ENCODE measurements around the gene SRRM2.
A peak's percentile ranks its signal among the peaks of the same experiment; 100 is the strongest.

SRRM2 gene

GRCh38 chr16:2783581-2784357 lies 31.3 kb downstream of the SRRM2 start:
- Histone ChIP-seq H3K27ac (ENCODE audit: insufficient read depth in 1 of 2, low read depth in 1 of 2, low read length in 2 of 2, poor library complexity in 1 of 2, severe bottlenecking in 2 of 2) (no peak overlapping the region), H3K9me3 (ENCODE audit: control extremely low read depth in 1 of 5, control insufficient read depth in 4 of 5, insufficient read depth in 2 of 5, low read depth in 1 of 5, low read length in 4 of 5) (no peaks in the 10 kb centered on the region), H3K4me3 (ENCODE audit: control insufficient read depth in 1 of 7, extremely low read depth in 1 of 7, insufficient read depth in 4 of 7, low read depth in 2 of 7, low read length in 6 of 7) (no peak overlapping the region), H3K27me3 (replicated peaks in 2 of 5; ENCODE audit: control insufficient read depth in 4 of 5, insufficient read depth in 5 of 5, low read length in 4 of 5) (peaks cover 0 to 45% (median 20%) of the 10 kb centered on the region in 5 experiments), H3K4me1 (ENCODE audit: control extremely low read depth in 1 of 4, control insufficient read depth in 4 of 4, insufficient read depth in 4 of 4, low read length in 3 of 4) (peaks cover 0 to 20% (median 11%) of the 10 kb centered on the region in 4 experiments), H3K36me3 (ENCODE audit: control insufficient read depth in 4 of 4, insufficient read depth in 4 of 4, low read length in 3 of 4) (peaks cover 0 to 4% (median 0%) of the 10 kb centered on the region in 4 experiments)
- ChIA-PET POLR2A (no interaction called here), CTCF (interaction anchor here (0.9 to 1.5 kb wide), 5 partner anchors 8 to 143 kb away, joined by 3 to 4 read pairs (median 4); no protein-coding TSS in a partner anchor)
- DNase-seq: no peak
- WGBS (ENCODE audit: insufficient coverage): 97% methylated on average over 13 of the region's 15 CpGs

- Histone ChIP-seq H3K9me3 (ENCODE audit: control extremely low read depth in 1 of 5, control insufficient read depth in 4 of 5, insufficient read depth in 2 of 5, low read depth in 1 of 5, low read length in 4 of 5) (no peaks in the 10 kb centered on the region), H3K4me3 (ENCODE audit: control insufficient read depth in 1 of 7, extremely low read depth in 1 of 7, insufficient read depth in 4 of 7, low read depth in 2 of 7, low read length in 6 of 7) (peak overlapping the region in 3 of 7 experiments; percentile 55 to 66 (median 60)), H3K27me3 (replicated peaks in 2 of 5; ENCODE audit: control insufficient read depth in 4 of 5, insufficient read depth in 5 of 5, low read length in 4 of 5) (peaks cover 0 to 50% (median 23%) of the 10 kb centered on the region in 5 experiments), H3K4me1 (ENCODE audit: control extremely low read depth in 1 of 4, control insufficient read depth in 4 of 4, insufficient read depth in 4 of 4, low read length in 3 of 4) (peaks cover 0 to 14% (median 10%) of the 10 kb centered on the region in 4 experiments), H3K27ac (ENCODE audit: insufficient read depth in 1 of 2, low read depth in 1 of 2, low read length in 2 of 2, poor library complexity in 1 of 2, severe bottlenecking in 2 of 2) (no peak overlapping the region), H3K36me3 (ENCODE audit: control insufficient read depth in 4 of 4, insufficient read depth in 4 of 4, low read length in 3 of 4) (no peaks in the 10 kb centered on the region)
- no peak for DNase-seq
- WGBS (ENCODE audit: insufficient coverage): 50% methylated on average over 6 of the region's 15 CpGs
- ChIA-PET POLR2A (interaction anchor here (0.9 kb wide), 1 partner anchor 13 kb away, joined by 3 read pairs; no protein-coding TSS in a partner anchor), CTCF (interaction anchor here (1.1 to 1.5 kb wide), 5 partner anchors 8 to 142 kb away, joined by 3 to 4 read pairs (median 4); no protein-coding TSS in a partner anchor)
Measured at GRCh38 chr16:2784358-2785100, 32.1 kb downstream of the SRRM2 start.

GRCh38 chr16:2785101-2785991 lies 32.9 kb downstream of the SRRM2 start:
- Histone ChIP-seq H3K27ac (ENCODE audit: insufficient read depth in 1 of 2, low read depth in 1 of 2, low read length in 2 of 2, poor library complexity in 1 of 2, severe bottlenecking in 2 of 2) (no peak overlapping the region), H3K36me3 (ENCODE audit: control insufficient read depth in 4 of 4, insufficient read depth in 4 of 4, low read length in 3 of 4) (no peaks in the 10 kb centered on the region), H3K27me3 (replicated peaks in 2 of 5; ENCODE audit: control insufficient read depth in 4 of 5, insufficient read depth in 5 of 5, low read length in 4 of 5) (peaks cover 0 to 54% (median 23%) of the 10 kb centered on the region in 5 experiments), H3K4me1 (ENCODE audit: control extremely low read depth in 1 of 4, control insufficient read depth in 4 of 4, insufficient read depth in 4 of 4, low read length in 3 of 4) (peaks cover 0 to 14% (median 10%) of the 10 kb centered on the region in 4 experiments), H3K4me3 (ENCODE audit: control insufficient read depth in 1 of 7, extremely low read depth in 1 of 7, insufficient read depth in 4 of 7, low read depth in 2 of 7, low read length in 6 of 7) (peak overlapping the region in 5 of 7 experiments; percentile 26 to 66 (median 55)), H3K9me3 (ENCODE audit: control extremely low read depth in 1 of 5, control insufficient read depth in 4 of 5, insufficient read depth in 2 of 5, low read depth in 1 of 5, low read length in 4 of 5) (no peaks in the 10 kb centered on the region)
- peak in 2 of 3 donors; percentile 46 to 50 for DNase-seq
- POLR2A ChIA-PET: interaction anchor here (0.9 kb wide), 1 partner anchor 14 kb away, joined by 3 read pairs; no protein-coding TSS in a partner anchor
- 14% methylated on average over 58 of the region's 79 CpGs for WGBS (ENCODE audit: insufficient coverage)
- CTCF ChIA-PET: interaction anchor here (1.1 to 1.4 kb wide), 2 partner anchors 12 to 53 kb away, joined by 3 read pairs; no protein-coding TSS in a partner anchor

- no peak for DNase-seq
- WGBS (ENCODE audit: insufficient coverage): 56% methylated on average over 11 of the region's 15 CpGs
- Histone ChIP-seq H3K9me3 (ENCODE audit: control extremely low read depth in 1 of 5, control insufficient read depth in 4 of 5, insufficient read depth in 2 of 5, low read depth in 1 of 5, low read length in 4 of 5) (no peaks in the 10 kb centered on the region), H3K27ac (ENCODE audit: insufficient read depth in 1 of 2, low read depth in 1 of 2, low read length in 2 of 2, poor library complexity in 1 of 2, severe bottlenecking in 2 of 2) (no peak overlapping the region), H3K4me3 (ENCODE audit: control insufficient read depth in 1 of 7, extremely low read depth in 1 of 7, insufficient read depth in 4 of 7, low read depth in 2 of 7, low read length in 6 of 7) (no peak overlapping the region), H3K4me1 (ENCODE audit: control extremely low read depth in 1 of 4, control insufficient read depth in 4 of 4, insufficient read depth in 4 of 4, low read length in 3 of 4) (peaks cover 0 to 14% (median 10%) of the 10 kb centered on the region in 4 experiments), H3K36me3 (ENCODE audit: control insufficient read depth in 4 of 4, insufficient read depth in 4 of 4, low read length in 3 of 4) (no peaks in the 10 kb centered on the region), H3K27me3 (replicated peaks in 2 of 5; ENCODE audit: control insufficient read depth in 4 of 5, insufficient read depth in 5 of 5, low read length in 4 of 5) (peaks cover 0 to 63% (median 25%) of the 10 kb centered on the region in 5 experiments)
- CTCF ChIA-PET: no interaction called here
- POLR2A ChIA-PET: no interaction called here
Measured at GRCh38 chr16:2786061-2786825, 33.8 kb downstream of the SRRM2 start.

DNA sequence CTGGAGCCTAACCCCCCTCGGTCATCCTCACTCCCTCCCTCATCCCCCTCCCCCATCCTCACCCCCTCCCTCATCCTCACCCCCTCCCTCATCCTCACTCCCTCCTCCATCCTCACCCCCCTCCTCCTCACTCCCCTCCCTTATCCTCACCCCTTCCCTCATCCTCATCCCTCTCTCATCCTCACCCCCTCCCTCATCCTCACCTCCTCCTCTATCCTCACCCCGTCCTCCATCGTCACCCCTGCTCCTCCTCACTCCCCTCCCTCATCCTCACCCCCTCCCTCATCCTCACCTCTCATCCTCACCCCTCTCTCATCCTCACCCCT lies 34.4 kb downstream of the SRRM2 start:
- POLR2A ChIA-PET: no interaction called here
- no peak overlapping the region for H3K27ac ChIP-seq (ENCODE audit: insufficient read depth in 1 of 2, low read depth in 1 of 2, low read length in 2 of 2, poor library complexity in 1 of 2, severe bottlenecking in 2 of 2)
- no peaks in the 10 kb centered on the region for H3K9me3 ChIP-seq (ENCODE audit: control extremely low read depth in 1 of 5, control insufficient read depth in 4 of 5, insufficient read depth in 2 of 5, low read depth in 1 of 5, low read length in 4 of 5)
- WGBS (ENCODE audit: insufficient coverage): 80% methylated on average over 3 of the region's 3 CpGs
- DNase-seq: no peak
- H3K4me1 ChIP-seq (ENCODE audit: control extremely low read depth in 1 of 4, control insufficient read depth in 4 of 4, insufficient read depth in 4 of 4, low read length in 3 of 4): peaks cover 0 to 14% (median 10%) of the 10 kb centered on the region in 4 experiments
- H3K36me3 ChIP-seq (ENCODE audit: control insufficient read depth in 4 of 4, insufficient read depth in 4 of 4, low read length in 3 of 4): no peaks in the 10 kb centered on the region
- peaks cover 0 to 66% (median 25%) of the 10 kb centered on the region in 5 experiments for H3K27me3 ChIP-seq (replicated peaks in 2 of 5; ENCODE audit: control insufficient read depth in 4 of 5, insufficient read depth in 5 of 5, low read length in 4 of 5)
- CTCF ChIA-PET: no interaction called here
- no peak overlapping the region for H3K4me3 ChIP-seq (ENCODE audit: control insufficient read depth in 1 of 7, extremely low read depth in 1 of 7, insufficient read depth in 4 of 7, low read depth in 2 of 7, low read length in 6 of 7)

DNA sequence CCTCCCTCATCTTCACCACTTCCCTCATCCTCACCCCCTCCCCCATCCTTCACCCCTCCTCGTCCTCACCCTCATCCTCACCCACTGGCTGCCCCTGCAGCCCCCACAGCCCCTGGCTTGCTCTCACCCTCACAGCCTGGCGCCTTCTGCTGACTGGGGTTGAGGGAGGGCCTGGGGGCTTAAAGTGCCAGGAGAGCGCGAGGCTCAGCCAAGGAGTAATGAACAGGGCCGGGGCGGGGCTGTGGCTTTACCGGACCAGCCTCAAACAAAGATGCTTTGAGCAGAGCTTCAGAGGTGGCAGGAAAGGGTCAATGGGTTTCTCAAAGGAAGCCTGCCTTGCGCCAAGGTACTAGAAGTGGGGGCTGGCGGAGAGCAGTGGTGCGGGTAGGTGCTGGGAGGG lies 35.0 kb downstream of the SRRM2 start, which contains the start of gene PRSS33:
Gene PRSS33 (minus strand): TSS at position 155 of the 400 bp plus-strand sequence. CDS start 1,013 bp downstream, outside the sequence.
- POLR2A ChIA-PET: no interaction called here
- no peaks in the 10 kb centered on the region for H3K9me3 ChIP-seq (ENCODE audit: control extremely low read depth in 1 of 5, control insufficient read depth in 4 of 5, insufficient read depth in 2 of 5, low read depth in 1 of 5, low read length in 4 of 5)
- peak in 1 of 3 donors; percentile 13 for DNase-seq

More for the DNA sequence above, 35.0 kb downstream of the SRRM2 start, which contains the start of gene PRSS33:
- CTCF ChIA-PET: interaction anchor here (1.1 kb wide), 1 partner anchor 36 kb away, joined by 4 read pairs; no protein-coding TSS in a partner anchor
- WGBS (ENCODE audit: insufficient coverage): 25% methylated on average over 8 of the region's 10 CpGs
- no peaks in the 10 kb centered on the region for H3K36me3 ChIP-seq (ENCODE audit: control insufficient read depth in 4 of 4, insufficient read depth in 4 of 4, low read length in 3 of 4)
- H3K27me3 ChIP-seq (replicated peaks in 2 of 5; ENCODE audit: control insufficient read depth in 4 of 5, insufficient read depth in 5 of 5, low read length in 4 of 5): peaks cover 0 to 66% (median 25%) of the 10 kb centered on the region in 5 experiments
- H3K4me1 ChIP-seq (ENCODE audit: control extremely low read depth in 1 of 4, control insufficient read depth in 4 of 4, insufficient read depth in 4 of 4, low read length in 3 of 4): peaks cover 0 to 14% (median 10%) of the 10 kb centered on the region in 4 experiments
- no peak within 1 kb of the TSS for H3K27ac ChIP-seq (ENCODE audit: insufficient read depth in 1 of 2, low read depth in 1 of 2, low read length in 2 of 2, poor library complexity in 1 of 2, severe bottlenecking in 2 of 2)
- no peak within 1 kb of the TSS for H3K4me3 ChIP-seq (ENCODE audit: control insufficient read depth in 1 of 7, extremely low read depth in 1 of 7, insufficient read depth in 4 of 7, low read depth in 2 of 7, low read length in 6 of 7)
